Measurements from ENCODE around the gene LATS1.
"Not testable (repeated sequence)": the region's sequence is repeated elsewhere in the genome, so short reads cannot be mapped to it uniquely, and the experiment has no call there.

The LATS1 gene

DNA sequence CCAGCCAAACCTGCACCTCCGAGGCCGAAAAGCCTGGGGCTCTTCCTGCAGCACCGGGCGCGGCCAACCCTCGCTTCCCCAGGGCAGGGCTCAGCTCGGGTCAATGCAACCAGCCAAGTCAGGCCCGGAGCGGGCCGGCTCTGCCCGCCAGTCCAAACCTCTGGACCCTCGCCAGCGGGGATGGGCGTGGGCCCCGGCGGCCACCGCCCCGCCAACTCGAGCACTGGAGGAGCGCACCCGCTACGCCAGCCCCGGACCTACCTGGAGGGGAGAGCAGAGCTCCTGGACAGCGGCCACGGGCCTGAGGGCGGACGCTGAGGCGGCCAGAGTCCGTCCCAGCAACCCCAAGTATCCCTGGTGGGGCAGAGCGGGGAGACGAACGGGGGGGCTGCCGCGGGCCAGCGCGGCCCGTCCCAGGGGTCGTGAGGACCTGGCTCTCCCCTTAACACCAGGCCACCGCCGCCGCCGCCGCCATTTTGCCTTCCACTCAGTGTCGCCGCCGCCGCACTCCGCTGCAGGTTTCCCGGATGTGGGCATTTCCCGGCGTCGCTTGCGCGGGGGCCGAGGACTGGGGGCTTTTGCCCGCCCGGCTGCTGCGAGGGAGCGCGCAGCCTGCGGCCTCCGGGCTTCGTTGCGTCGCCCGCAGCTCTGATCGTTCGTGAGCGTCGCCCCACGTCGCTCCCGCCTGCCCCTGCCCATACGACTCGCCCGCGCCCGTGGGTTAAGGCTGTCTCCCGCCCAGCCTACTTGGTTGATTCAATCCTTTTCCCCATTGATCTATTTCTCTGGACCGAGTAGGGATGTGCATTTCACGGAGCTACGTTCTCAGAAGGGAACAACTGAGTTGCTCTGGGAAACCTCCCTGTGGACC, at the start of gene LATS1:
LATS1 (minus strand) TSS at position 514 of the 871 bp plus-strand sequence. CDS start 15,975 bp downstream, outside the sequence.
- peak; percentile 79 to 89 for DNase-seq (ENCODE audit: low read depth in 1 of 2, low spot score in 1 of 2)

GRCh38 chr6:149766156-149766769, 48.4 kb upstream of the LATS1 start:
- no peak for DNase-seq (ENCODE audit: low read depth in 1 of 2, low spot score in 1 of 2)

- no peak for DNase-seq (ENCODE audit: low read depth in 1 of 2, low spot score in 1 of 2)
These were observed 46.0 kb upstream of the LATS1 start for GRCh38 chr6:149763866-149764265.

DNA sequence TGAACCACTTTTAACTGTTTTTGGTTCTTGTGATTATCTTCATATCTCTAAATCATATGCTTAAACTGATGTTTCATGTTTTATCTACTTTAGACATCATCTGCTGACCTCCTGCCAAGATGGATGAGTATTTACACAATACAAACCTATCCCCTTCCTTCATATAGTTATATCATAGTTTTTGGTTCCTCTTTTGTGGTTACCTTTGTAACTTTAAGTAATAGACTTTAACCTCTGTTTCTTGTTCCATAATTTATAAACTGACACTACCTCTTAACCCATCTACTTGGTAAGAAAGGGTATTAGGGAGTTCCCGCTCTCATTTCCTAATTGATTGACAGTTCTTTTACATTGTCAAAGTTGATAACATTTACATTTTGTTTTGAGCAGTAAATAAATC, 43.5 kb upstream of the LATS1 start:
- no peak for DNase-seq (ENCODE audit: low read depth in 1 of 2, low spot score in 1 of 2)

- DNase-seq (ENCODE audit: low read depth in 1 of 2, low spot score in 1 of 2) = no peak
These were observed 38.3 kb upstream of the LATS1 start for GRCh38 chr6:149756261-149756636.

GRCh38 chr6:149755300-149756260, 37.7 kb upstream of the LATS1 start:
- no peak for DNase-seq (ENCODE audit: low read depth in 1 of 2, low spot score in 1 of 2)

GRCh38 chr6:149754548-149754947, 36.6 kb upstream of the LATS1 start:
- DNase-seq (ENCODE audit: low read depth in 1 of 2, low spot score in 1 of 2) = no peak

- DNase-seq (ENCODE audit: low read depth in 1 of 2, low spot score in 1 of 2) = not testable (repeated sequence)
These were observed 35.4 kb upstream of the LATS1 start for GRCh38 chr6:149753374-149753637.

GRCh38 chr6:149752600-149753373, 34.9 kb upstream of the LATS1 start:
- DNase-seq (ENCODE audit: low read depth in 1 of 2, low spot score in 1 of 2) = no peak

DNA sequence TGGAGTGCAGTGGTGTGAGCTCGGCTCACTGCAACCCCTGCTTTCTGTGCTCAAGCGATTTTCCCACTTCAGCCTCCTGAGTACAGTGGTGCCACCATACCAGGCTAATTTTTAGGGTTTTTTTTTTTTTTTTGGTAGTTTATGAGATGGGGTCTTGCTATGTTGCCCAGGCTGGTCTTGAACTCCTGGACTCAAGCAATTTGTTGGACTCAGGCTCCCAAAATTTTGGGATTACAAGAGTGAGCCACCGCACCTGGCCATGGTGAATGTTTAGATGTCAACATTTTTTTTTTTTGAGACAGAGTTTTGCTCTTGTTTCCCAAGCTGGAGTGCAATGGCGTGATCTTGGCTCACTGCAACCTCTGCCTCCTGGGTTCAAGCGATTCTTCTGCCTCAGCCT, 34.0 kb upstream of the LATS1 start:
- DNase-seq (ENCODE audit: low read depth in 1 of 2, low spot score in 1 of 2) = not testable (repeated sequence)

GRCh38 chr6:149751239-149751638, 33.3 kb upstream of the LATS1 start:
- DNase-seq (ENCODE audit: low read depth in 1 of 2, low spot score in 1 of 2) = no peak

DNA sequence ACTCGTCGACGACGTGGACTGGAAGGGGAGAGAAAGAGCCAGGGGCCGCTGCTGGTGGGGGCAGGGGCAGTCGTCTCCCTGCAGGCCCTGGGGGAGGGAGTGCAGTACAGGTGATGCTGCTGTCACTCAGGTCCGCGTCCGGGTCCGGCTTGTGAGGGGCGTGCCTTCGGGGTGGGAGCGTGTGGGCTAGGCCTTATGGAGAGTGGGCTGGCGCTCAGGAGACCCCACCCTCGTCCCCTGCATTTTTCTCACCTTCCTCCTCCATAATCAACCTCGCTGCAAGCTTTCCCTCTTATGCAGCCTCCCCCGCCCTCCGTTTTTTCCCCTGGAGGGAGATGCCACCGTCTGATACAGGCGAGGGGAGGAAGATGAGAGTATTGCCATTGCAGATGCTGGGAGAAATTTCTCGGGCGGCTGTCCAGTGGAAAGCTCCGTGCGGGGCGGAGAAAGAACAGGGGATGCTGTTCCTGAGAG, 32.3 kb upstream of the LATS1 start:
- peak; percentile 4 to 29 for DNase-seq (ENCODE audit: low read depth in 1 of 2, low spot score in 1 of 2)

DNA sequence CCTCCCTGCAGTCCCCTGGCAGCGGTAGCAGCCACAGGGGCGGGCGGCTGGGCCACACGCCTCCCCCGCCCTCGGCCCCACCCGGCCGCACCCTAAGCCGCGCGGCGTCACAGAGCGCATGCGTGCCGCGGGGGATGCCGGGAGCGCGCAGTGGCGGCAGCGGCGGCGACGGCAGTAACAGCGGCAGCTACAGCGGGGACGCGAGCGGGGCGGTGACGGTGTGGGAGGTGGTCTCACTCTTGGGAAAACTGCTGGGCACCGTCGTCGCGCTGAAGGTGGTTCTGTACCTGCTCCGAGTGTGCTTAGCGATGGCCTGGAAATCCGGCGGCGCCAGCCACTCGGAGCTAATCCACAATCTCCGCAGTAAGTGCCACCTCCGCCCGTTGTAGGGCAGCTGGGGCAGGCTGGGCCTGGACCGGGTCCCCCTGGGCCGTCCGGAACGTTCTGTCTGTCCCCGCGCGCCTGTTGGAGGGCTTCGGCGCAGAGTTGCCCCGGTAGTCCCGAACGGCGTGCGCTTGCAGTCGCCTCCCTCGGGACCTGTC, 31.8 kb upstream of the LATS1 start, which contains the start of gene PCMT1:
PCMT1 (plus strand) TSS at position 148 of the 542 bp plus-strand sequence; CDS start at position 309, 161 bp downstream.
- peak; percentile 88 to 90 for DNase-seq (ENCODE audit: low read depth in 1 of 2, low spot score in 1 of 2)

DNA sequence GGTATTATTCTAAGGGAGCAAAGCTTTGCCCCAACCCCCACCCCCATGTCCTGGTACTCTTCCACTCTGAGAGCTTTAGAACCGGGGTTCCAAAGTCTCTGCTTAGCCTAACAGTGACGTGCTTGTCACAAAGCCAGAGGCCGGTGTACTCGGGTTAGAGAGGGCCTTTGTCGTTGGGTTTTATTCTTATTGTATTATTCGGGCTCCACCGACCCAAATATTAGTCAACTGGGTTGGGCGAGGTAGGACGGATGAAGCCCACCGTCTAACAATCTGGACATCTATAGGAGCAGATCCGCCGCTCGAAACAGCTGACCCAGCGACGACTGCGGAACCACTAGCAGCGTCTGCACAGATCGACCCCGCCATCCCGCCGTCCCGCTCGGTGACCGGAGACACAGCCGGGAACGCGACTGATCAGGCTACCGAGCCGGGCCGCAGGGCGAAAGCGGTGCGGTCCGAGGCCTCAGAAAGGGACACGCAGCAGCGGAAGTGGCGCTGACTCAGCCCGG, 31.2 kb upstream of the LATS1 start:
- not testable (repeated sequence) for DNase-seq (ENCODE audit: low read depth in 1 of 2, low spot score in 1 of 2)

DNA sequence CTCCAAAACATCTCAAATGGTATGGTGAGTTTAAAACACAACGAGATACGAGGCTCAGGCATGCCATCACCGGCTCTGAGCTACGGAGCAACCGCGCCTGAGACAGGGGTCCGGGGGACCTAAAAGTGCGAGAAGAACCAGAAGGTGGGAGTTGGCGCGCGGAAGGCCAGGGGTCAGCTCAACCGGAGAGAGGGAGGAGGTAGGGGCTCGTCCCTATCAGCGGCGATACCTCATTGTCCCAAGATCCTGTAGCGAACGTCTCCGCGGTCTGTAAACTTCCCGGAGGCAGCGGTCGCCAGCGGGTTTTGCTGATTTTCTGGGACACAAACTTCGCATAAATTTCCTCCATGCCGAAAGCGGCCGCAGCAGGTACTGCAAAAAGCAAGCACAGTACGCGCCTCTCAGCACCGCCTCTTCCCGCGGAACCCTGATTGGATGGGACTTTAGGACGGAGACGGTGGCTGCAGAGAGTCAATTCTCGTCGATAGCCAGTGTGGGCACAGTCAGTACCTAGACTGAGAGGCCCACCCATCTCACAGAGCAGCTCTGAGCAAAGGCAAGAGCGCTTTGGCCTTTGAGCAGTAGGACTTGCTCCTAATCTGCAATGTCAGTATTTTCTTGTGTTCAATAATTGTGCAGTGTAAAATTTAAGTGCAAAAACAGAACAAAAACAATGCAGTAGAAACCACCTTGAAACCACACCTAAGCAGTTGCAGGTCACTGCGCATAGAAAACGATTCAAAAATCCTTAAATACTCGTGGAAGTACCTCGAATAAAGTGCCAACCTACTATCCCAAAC, 28.4 kb upstream of the LATS1 start, which contains the start of gene NUP43:
NUP43 (minus strand) TSS at position 383 of the 800 bp plus-strand sequence; CDS start at position 349, 34 bp downstream.
- peak; percentile 83 to 85 for DNase-seq (ENCODE audit: low read depth in 1 of 2, low spot score in 1 of 2)

GRCh38 chr6:149745252-149745651, 27.4 kb upstream of the LATS1 start:
- not testable (repeated sequence) for DNase-seq (ENCODE audit: low read depth in 1 of 2, low spot score in 1 of 2)

GRCh38 chr6:149734915-149735314, 17.0 kb upstream of the LATS1 start:
- DNase-seq (ENCODE audit: low read depth in 1 of 2, low spot score in 1 of 2) = no peak

DNA sequence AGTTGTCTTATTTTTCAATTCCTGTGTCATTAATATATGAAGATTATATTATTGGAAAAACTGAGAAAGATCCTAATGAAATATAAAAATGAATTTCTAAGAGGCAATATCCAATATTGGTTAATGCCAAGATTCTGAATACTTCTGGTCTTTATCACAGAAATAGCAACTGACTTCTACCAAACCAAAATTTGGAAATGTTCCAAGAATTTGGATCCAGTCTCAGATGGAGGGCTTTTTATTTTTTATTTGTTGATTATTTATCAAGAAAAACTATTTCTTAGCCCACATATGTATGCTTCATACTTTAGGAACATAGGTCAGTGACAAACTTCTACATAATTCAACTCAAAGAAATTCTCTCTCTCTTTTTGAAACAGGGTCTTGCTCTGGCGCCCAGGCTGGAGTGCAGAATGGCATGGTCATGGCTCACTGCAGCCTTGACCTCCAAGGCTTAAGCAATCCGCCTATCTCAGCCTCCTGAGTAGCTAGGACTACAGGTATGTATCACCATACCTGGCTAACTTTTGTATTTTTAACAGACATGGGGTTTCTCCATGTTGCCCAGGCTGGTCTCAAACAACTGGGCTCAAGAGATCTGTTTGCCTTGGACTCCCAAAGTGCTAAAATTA, 15.3 kb upstream of the LATS1 start:
- DNase-seq (ENCODE audit: low read depth in 1 of 2, low spot score in 1 of 2) = no peak

DNA sequence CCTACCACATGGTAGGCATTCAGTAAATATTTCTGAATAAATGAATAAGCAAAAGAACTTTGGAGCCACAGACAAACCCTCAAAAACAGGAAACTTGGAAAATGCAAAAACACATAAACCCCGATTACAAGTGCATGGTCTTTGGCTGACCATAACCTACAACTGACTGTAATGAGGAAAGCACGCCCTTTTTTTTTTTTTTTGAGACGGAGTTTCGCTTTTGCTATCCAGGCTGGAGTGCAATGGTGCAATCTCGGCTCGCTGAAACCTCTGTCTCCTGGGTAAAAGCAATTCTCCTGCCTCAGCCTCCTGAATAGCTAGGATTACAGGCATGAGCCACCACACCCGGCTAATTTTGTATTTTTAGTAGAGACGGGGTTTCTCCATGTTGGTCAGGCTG, 11.9 kb upstream of the LATS1 start:
- DNase-seq (ENCODE audit: low read depth in 1 of 2, low spot score in 1 of 2) = no peak
